ENCODE measurements around the gene SIGLEC1. TPM values are rescaled to one million over a fixed set of nuclear protein-coding genes. Genes with fewer than 3 reads are reported as not detected.

SIGLEC1 gene
- total and polyA plus RNA-seq, 2 of the 8 experiments (the other 6 are each of a cell fraction or from before 2014, with no cell fraction given) = 0.02 TPM; not detected in 1

DNA sequence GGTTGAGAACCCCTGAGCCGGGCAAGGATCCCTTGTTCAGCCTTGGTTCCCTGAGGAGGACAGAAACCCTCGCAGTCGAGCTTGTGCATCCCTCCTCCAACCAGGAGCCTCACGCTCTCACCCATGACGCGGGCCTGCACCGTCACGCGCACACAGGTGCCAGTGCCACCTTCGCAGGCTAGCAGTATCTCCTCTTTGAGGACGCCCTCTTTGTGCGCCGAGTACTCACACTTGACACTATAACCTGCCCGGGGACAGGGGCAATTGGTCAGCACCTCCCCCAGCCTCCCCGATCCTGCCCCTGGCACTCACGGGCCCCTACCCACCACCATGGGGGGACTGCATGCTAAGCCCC is 41.9 kb upstream of the SIGLEC1 start:
- Histone ChIP-seq H3K14ac (ENCODE audit: insufficient read length) (no peak overlapping the region), H3K9ac (replicated peaks in 1 of 4; ENCODE audit: extremely low read depth in 1 of 4, low read depth in 3 of 4, low read length in 3 of 4) (no peak overlapping the region), H3K18ac (ENCODE audit: extremely low read depth, low read length) (no peak overlapping the region), H2AFZ (ENCODE audit: low read length) (no peak overlapping the region), H4K8ac (ENCODE audit: extremely low read depth, insufficient read depth, low read length) (no peak overlapping the region), H2BK12ac (ENCODE audit: low read depth, low read length) (no peak overlapping the region), H3K23ac (ENCODE audit: insufficient read length) (no peak overlapping the region), H3K79me2 (ENCODE audit: control insufficient read depth in 1 of 2, insufficient read depth in 2 of 2, low read length in 2 of 2) (no peaks in the 10 kb centered on the region), H3K79me1 (ENCODE audit: low read depth, low read length) (no peaks in the 10 kb centered on the region; the same call in 1 of the 2 replicates), H2BK5ac (ENCODE audit: low read depth, low read length) (no peak overlapping the region), H3K36me3 (ENCODE audit: control insufficient read depth in 2 of 4, insufficient read depth in 4 of 4, low read length in 3 of 4) (peaks cover 0 to 9% (median 2%) of the 10 kb centered on the region in 4 experiments; a peak in 6 of 8 replicates), H2BK120ac (replicated peaks; ENCODE audit: low read depth, low read length) (no peak overlapping the region), H3K4me3 (ENCODE audit: extremely low read depth in 1 of 4, insufficient read depth in 2 of 4, low read depth in 3 of 4, low read length in 4 of 4) (no peak overlapping the region), H3K4me2 (ENCODE audit: insufficient read depth in 1 of 2, low read depth in 2 of 2, low read length in 2 of 2) (no peak overlapping the region), H2AK5ac (ENCODE audit: low read depth, low read length) (no peak overlapping the region), H2BK15ac (ENCODE audit: low read length) (no peak overlapping the region), H3K27ac (ENCODE audit: low read depth, low read length) (no peak overlapping the region), H3K27me3 (replicated peaks in 1 of 4; ENCODE audit: control insufficient read depth in 3 of 4, extremely low read depth in 1 of 4, insufficient read depth in 3 of 4, low read length in 3 of 4) (peaks cover 4 to 22% (median 15%) of the 10 kb centered on the region in 4 experiments), H3K9me3 (ENCODE audit: insufficient read depth in 2 of 2, low read depth in 1 of 2, low read length in 1 of 2) (no peaks in the 10 kb centered on the region), H4K5ac (ENCODE audit: insufficient read length, low read depth, low read length) (no peak overlapping the region), H3K56ac (replicated peaks; ENCODE audit: insufficient read length, low read depth, low read length) (no peak overlapping the region), H4K91ac (replicated peaks; ENCODE audit: insufficient read length, low read length) (no peak overlapping the region), H2BK20ac (ENCODE audit: low read length) (no peak overlapping the region), H3K4ac (replicated peaks; ENCODE audit: insufficient read length, low read depth, low read length) (no peak overlapping the region), H4K20me1 (replicated peaks in 1 of 2; ENCODE audit: control insufficient read depth in 1 of 2, insufficient read depth in 2 of 2, low read length in 2 of 2) (peaks cover 6 to 30% of the 10 kb centered on the region in 2 experiments), H3K23me2 (ENCODE audit: low read depth, low read length) (peaks cover 19% of the 10 kb centered on the region), H3K4me1 (replicated peaks in 1 of 4; ENCODE audit: control insufficient read depth in 3 of 4, insufficient read depth in 4 of 4, low read length in 3 of 4) (peaks cover 0 to 17% (median 4%) of the 10 kb centered on the region in 4 experiments; a peak in 5 of 7 replicates)
- 97% methylated on average over 15 of the region's 16 CpGs; no CpG with 5 or more reads in 1 of the 2 experiments for WGBS, 2 experiments (ENCODE audit: extremely low coverage in 1 of 2, insufficient coverage in 1 of 2, insufficient read length in 1 of 2, insufficient replicate concordance in 2 of 2, low coverage in 1 of 2, low lambda C conversion rate in 2 of 2, missing lambda C conversion rate in 1 of 2)
- ChIA-PET POLR2A (ENCODE audit: partially characterized antibody) (interaction anchor here (0.8 to 5.9 kb wide), 5 partner anchors 9 to 64 kb away, joined by 3 to 46 read pairs (median 15); partner anchors contain the start of gene ADISSP), CTCF (ENCODE audit: partially characterized antibody) (interaction anchor here (0.6 to 18.6 kb wide), 14 partner anchors 9 to 104 kb away, joined by 3 to 308 read pairs (median 6); partner anchors contain the start of genes ADISSP, AP5S1, HSPA12B and SIGLEC1)
- TF ChIP-seq ZNF274 (IDR thresholded peaks at IDR 0.05; ENCODE audit: borderline replicate concordance, extremely low read depth, low read length) (no peak), POLR2AphosphoS5 (IDR thresholded peaks at IDR 0.05; ENCODE audit: low read depth, low read length) (peak; percentile 26; the same call in 1 of the 2 replicates)
- no peak for DNase-seq (ENCODE audit: low read depth in 1 of 2, low spot score in 2 of 2)
- FAIRE-seq = no peak

All from H1 (cell line).